ENCODE measurements around the gene LINGO1.

Gene LINGO1

GRCh38 chr15:77620297-77620696 lies 12.4 kb downstream of the LINGO1 start:
- no peak for DNase-seq (ENCODE audit: insufficient read length, low spot score)
- no peak for FAIRE-seq

- FAIRE-seq: no peak
- no peak for DNase-seq (ENCODE audit: insufficient read length, low spot score)
These were observed 12.8 kb downstream of the LINGO1 start for GRCh38 chr15:77619883-77620282.

- DNase-seq (ENCODE audit: insufficient read length, low spot score) (no peak), FAIRE-seq (no peak)
These were observed 15.1 kb downstream of the LINGO1 start for GRCh38 chr15:77617476-77618230.

- DNase-seq (ENCODE audit: insufficient read length, low spot score) (no peak), FAIRE-seq (no peak)
These were observed 16.6 kb downstream of the LINGO1 start for GRCh38 chr15:77616072-77616471.

GRCh38 chr15:77615472-77615871 lies 17.2 kb downstream of the LINGO1 start:
- DNase-seq (ENCODE audit: insufficient read length, low spot score): no peak
- FAIRE-seq: no peak

- FAIRE-seq: no peak
- DNase-seq (ENCODE audit: insufficient read length, low spot score): no peak
These were observed 18.4 kb downstream of the LINGO1 start for GRCh38 chr15:77614251-77614806.

GRCh38 chr15:77613814-77614213 lies 18.9 kb downstream of the LINGO1 start:
- FAIRE-seq: no peak
- no peak for DNase-seq (ENCODE audit: insufficient read length, low spot score)

GRCh38 chr15:77612958-77613601 lies 19.6 kb downstream of the LINGO1 start:
- FAIRE-seq: no peak

GRCh38 chr15:77611767-77612166 lies 20.9 kb downstream of the LINGO1 start:
- no peak for DNase-seq (ENCODE audit: insufficient read length, low spot score)
- no peak for FAIRE-seq

More at GRCh38 chr15:77612958-77613601, 19.6 kb downstream of the LINGO1 start:
- DNase-seq (ENCODE audit: insufficient read length, low spot score): no peak

GRCh38 chr15:77610731-77611130 lies 22.0 kb downstream of the LINGO1 start:
- no peak for DNase-seq (ENCODE audit: insufficient read length, low spot score)
- FAIRE-seq: no peak

GRCh38 chr15:77609558-77609957 lies 23.2 kb downstream of the LINGO1 start:
- DNase-seq (ENCODE audit: insufficient read length, low spot score) (no peak), FAIRE-seq (no peak)

GRCh38 chr15:77608774-77609173 lies 23.9 kb downstream of the LINGO1 start:
- no peak for DNase-seq (ENCODE audit: insufficient read length, low spot score)
- FAIRE-seq: peak; percentile 62

GRCh38 chr15:77607894-77608261 lies 24.8 kb downstream of the LINGO1 start:
- FAIRE-seq (no peak), DNase-seq (ENCODE audit: insufficient read length, low spot score) (no peak)

- peak; percentile 50 for DNase-seq (ENCODE audit: insufficient read length, low spot score)
- no peak for FAIRE-seq
These were observed 25.4 kb downstream of the LINGO1 start for GRCh38 chr15:77607111-77607893.

- FAIRE-seq (no peak), DNase-seq (ENCODE audit: insufficient read length, low spot score) (no peak)
These were observed 26.3 kb downstream of the LINGO1 start for GRCh38 chr15:77606142-77607034.

GRCh38 chr15:77605547-77605946 lies 27.2 kb downstream of the LINGO1 start:
- FAIRE-seq: no peak
- no peak for DNase-seq (ENCODE audit: insufficient read length, low spot score)

GRCh38 chr15:77604973-77605372 lies 27.7 kb downstream of the LINGO1 start:
- DNase-seq (ENCODE audit: insufficient read length, low spot score): no peak
- FAIRE-seq: no peak

- no peak for FAIRE-seq
- DNase-seq (ENCODE audit: insufficient read length, low spot score): no peak
These were observed 28.9 kb downstream of the LINGO1 start for GRCh38 chr15:77603611-77604336.

GRCh38 chr15:77602800-77603199 lies 29.9 kb downstream of the LINGO1 start:
- no peak for FAIRE-seq
- DNase-seq (ENCODE audit: insufficient read length, low spot score): no peak

GRCh38 chr15:77599899-77600298 lies 32.8 kb downstream of the LINGO1 start:
- peak; percentile 59 for DNase-seq (ENCODE audit: insufficient read length, low spot score)
- no peak for FAIRE-seq
